ENCODE results near the gene KDM4F.

The KDM4F gene

DNA sequence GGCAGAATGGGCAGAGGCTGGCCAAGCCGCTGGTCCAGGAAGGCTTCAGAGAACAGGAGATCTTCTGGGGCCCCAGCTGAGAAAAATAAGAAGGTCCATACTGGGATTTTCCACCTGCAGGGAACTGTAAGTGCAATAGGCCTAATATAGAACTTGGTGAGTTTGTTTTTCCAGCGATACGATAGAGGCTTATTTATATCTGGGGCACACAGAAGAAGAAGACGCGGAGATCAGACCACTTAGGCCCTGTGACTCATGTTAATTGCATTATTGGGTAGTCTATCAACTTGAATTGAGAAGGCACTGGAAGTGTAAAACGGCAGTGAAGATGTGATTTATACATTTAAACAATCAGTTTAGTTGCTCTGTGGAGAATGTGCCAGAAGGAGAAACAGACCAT lies 9.8 kb downstream of the KDM4F start:
- no peak overlapping the region for H3K4me3 ChIP-seq (ENCODE audit: low read depth, low read length)
- TF ChIP-seq, protein P1, sequence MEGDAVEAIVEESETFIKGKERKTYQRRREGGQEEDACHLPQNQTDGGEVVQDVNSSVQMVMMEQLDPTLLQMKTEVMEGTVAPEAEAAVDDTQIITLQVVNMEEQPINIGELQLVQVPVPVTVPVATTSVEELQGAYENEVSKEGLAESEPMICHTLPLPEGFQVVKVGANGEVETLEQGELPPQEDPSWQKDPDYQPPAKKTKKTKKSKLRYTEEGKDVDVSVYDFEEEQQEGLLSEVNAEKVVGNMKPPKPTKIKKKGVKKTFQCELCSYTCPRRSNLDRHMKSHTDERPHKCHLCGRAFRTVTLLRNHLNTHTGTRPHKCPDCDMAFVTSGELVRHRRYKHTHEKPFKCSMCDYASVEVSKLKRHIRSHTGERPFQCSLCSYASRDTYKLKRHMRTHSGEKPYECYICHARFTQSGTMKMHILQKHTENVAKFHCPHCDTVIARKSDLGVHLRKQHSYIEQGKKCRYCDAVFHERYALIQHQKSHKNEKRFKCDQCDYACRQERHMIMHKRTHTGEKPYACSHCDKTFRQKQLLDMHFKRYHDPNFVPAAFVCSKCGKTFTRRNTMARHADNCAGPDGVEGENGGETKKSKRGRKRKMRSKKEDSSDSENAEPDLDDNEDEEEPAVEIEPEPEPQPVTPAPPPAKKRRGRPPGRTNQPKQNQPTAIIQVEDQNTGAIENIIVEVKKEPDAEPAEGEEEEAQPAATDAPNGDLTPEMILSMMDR (IDR thresholded peaks at IDR 0.05; ENCODE audit: insufficient read depth, low read depth, low read length, missing control alignments), result no peak
- no peak for DNase-seq (ENCODE audit: low read depth)

DNA sequence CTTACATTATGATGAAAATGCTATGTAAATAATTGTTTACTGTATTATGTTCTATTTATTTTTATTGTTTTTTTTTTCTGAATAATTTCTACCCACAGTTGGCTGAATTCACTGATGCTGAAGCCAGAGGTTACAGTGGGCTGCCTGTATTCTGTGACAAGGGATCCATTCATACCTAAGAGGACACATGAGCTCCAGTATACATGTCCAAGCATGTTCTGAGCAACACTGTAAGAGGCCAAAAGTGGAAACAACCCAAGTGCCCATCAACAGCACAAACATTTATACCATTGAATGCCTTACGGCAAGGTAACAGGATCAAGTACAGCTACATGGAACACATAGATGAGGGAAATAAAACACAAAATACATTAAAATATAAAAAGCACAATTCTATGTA lies 16.1 kb downstream of the KDM4F start:
- TF ChIP-seq, protein P1 (IDR thresholded peaks at IDR 0.05; ENCODE audit: insufficient read depth, low read depth, low read length, missing control alignments), result no peak
- DNase-seq (ENCODE audit: low read depth), result no peak
- no peak overlapping the region for H3K4me3 ChIP-seq (ENCODE audit: low read depth, low read length)

DNA sequence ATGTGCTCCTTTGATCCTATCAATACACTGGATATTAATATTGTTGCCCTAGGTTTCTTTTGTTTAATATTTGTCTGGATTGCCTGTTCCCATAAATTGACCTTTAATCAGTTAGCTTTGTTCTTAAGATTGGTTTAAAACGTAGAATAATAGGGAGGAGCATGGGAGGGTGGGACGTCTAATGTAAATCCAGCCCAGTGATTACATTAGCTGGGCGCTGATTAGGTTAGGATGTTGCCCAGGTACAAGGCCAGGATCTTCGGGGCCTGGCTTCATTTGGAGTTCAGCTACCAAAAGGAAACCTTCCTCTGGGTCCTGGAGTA lies 17.5 kb downstream of the KDM4F start, which contains the start of gene SRSF8:
Gene SRSF8, plus strand, starts transcription at position 204 of the 323 bp plus-strand sequence. CDS start 308 bp downstream, outside the sequence.
- TF ChIP-seq, protein P1 (IDR thresholded peaks at IDR 0.05; ENCODE audit: insufficient read depth, low read depth, low read length, missing control alignments), result no peak
- H3K4me3 ChIP-seq (ENCODE audit: low read depth, low read length), result peak within 1 kb of the TSS; percentile 70
- no peak for DNase-seq (ENCODE audit: low read depth)

DNA sequence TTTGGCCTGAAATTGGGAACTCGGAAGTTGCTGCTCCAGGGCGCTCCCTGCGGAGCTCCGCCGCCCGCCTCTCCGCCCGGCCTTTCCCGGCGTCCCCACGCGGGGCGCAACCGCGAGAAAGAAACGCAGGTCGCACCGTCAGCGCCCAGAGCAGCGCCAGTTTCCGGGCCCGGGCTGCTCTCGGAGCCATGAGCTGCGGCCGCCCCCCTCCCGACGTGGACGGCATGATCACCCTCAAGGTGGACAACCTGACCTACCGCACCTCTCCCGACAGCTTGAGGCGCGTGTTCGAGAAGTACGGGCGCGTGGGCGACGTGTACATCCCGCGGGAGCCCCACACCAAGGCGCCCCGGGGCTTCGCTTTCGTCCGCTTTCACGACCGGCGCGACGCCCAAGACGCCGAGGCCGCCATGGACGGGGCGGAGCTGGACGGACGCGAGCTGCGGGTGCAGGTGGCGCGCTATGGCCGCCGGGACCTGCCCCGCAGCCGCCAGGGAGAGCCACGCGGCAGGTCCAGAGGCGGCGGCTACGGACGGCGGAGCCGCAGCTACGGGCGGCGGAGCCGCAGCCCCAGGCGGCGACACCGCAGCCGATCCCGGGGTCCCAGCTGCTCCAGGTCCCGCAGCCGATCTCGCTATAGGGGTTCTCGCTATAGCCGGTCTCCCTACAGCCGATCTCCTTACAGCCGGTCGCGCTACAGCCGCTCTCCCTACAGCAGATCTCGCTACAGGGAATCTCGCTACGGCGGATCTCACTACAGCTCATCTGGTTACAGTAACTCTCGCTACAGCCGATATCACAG lies 18.0 kb downstream of the KDM4F start:
- peak; percentile 81 for DNase-seq (ENCODE audit: low read depth)
- TF ChIP-seq, protein P1 (IDR thresholded peaks at IDR 0.05; ENCODE audit: insufficient read depth, low read depth, low read length, missing control alignments), result peak; percentile 49
- H3K4me3 ChIP-seq (ENCODE audit: low read depth, low read length), result peak overlapping the region; percentile 70

DNA sequence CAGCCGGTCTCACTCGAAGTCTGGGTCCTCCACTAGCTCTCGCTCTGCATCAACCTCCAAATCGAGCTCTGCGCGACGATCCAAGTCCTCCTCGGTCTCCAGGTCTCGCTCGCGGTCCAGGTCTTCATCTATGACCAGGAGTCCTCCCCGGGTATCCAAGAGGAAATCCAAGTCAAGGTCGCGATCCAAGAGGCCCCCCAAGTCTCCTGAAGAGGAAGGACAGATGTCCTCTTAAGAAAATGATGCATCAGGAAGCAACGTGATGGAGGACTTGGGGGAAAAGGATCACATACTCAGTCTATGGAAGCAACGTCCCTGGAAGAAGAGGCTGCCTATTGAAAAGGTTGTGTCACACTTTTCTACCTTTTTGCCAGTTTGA lies 18.6 kb downstream of the KDM4F start:
- peak overlapping the region; percentile 70 for H3K4me3 ChIP-seq (ENCODE audit: low read depth, low read length)
- TF ChIP-seq, protein P1 (IDR thresholded peaks at IDR 0.05; ENCODE audit: insufficient read depth, low read depth, low read length, missing control alignments), result no peak
- DNase-seq (ENCODE audit: low read depth), result no peak

DNA sequence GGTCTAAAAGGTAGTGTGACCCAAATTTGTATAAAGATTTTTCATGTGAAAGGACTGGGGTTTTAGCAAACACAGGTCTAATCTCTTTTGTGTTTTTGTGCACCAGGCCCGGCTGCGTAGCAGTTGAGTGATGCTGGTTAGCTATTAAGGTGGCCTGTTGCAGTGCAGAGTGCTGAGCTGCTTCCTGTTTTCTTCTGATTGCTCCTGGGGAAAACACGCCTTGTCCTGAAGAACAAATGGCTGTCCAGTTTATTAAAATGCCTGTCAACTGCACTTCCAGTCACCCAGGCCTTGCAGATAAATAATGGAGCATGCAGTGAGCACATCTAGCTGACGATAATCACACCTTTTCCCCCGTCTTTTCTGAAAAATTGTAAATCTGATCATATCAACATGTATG lies 19.3 kb downstream of the KDM4F start:
- peak; percentile 94 for DNase-seq (ENCODE audit: low read depth)
- TF ChIP-seq, protein P1 (IDR thresholded peaks at IDR 0.05; ENCODE audit: insufficient read depth, low read depth, low read length, missing control alignments), result no peak
- peak overlapping the region; percentile 70 for H3K4me3 ChIP-seq (ENCODE audit: low read depth, low read length)

DNA sequence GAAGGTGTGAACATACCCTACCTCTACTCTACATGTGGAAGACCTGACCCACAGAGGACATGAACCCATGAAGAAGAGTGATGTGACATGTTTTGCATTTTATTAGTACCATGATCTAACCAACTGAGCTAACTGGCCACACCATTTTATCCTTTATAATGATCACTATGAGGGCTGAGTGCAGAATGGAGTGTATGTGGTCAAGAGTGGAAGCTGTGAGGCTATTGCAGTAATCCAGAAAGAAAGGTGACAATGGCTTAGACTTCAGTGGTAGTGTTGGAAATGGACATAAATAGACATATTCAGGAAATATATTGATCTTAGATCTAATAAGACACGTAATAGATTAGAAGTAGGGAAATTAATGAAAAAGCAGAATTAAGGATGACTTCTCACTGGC lies 21.2 kb downstream of the KDM4F start:
- no peak overlapping the region for H3K4me3 ChIP-seq (ENCODE audit: low read depth, low read length)
- DNase-seq (ENCODE audit: low read depth), result no peak
- TF ChIP-seq, protein P1 (IDR thresholded peaks at IDR 0.05; ENCODE audit: insufficient read depth, low read depth, low read length, missing control alignments), result no peak

All from GM12865 (cell line).